ENCODE measurements around the gene ASIC3.
A peak's percentile ranks its signal among the peaks of the same experiment; 100 is the strongest.

Gene ASIC3

GRCh38 chr7:151094675-151095074, 46.3 kb downstream of the ASIC3 start:
- intact Hi-C loops (cut with DNase I; ENCODE audit: low total_unique reads), result no loop called here
- no peak overlapping the region for H3K27ac ChIP-seq

GRCh38 chr7:151095123-151095797, 46.9 kb downstream of the ASIC3 start:
- peaks cover 0 to 24% (median 3%) of the 10 kb centered on the region in 4 donors for H3K4me1 ChIP-seq

More at GRCh38 chr7:151094675-151095074, 46.3 kb downstream of the ASIC3 start:
- no peak for DNase-seq
- Histone ChIP-seq H3K9me3 (no peaks in the 10 kb centered on the region), H3K27me3 (no peaks in the 10 kb centered on the region), H3K4me1 (peaks cover 0 to 29% (median 5%) of the 10 kb centered on the region in 4 donors), H3K36me3 (peaks cover 0 to 7% (median 0%) of the 10 kb centered on the region in 3 donors), H3K4me3 (no peak overlapping the region)
- TF ChIP-seq, protein P1, sequence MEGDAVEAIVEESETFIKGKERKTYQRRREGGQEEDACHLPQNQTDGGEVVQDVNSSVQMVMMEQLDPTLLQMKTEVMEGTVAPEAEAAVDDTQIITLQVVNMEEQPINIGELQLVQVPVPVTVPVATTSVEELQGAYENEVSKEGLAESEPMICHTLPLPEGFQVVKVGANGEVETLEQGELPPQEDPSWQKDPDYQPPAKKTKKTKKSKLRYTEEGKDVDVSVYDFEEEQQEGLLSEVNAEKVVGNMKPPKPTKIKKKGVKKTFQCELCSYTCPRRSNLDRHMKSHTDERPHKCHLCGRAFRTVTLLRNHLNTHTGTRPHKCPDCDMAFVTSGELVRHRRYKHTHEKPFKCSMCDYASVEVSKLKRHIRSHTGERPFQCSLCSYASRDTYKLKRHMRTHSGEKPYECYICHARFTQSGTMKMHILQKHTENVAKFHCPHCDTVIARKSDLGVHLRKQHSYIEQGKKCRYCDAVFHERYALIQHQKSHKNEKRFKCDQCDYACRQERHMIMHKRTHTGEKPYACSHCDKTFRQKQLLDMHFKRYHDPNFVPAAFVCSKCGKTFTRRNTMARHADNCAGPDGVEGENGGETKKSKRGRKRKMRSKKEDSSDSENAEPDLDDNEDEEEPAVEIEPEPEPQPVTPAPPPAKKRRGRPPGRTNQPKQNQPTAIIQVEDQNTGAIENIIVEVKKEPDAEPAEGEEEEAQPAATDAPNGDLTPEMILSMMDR (IDR thresholded peaks at IDR 0.05), result no peak

GRCh38 chr7:151095828-151096475, 47.6 kb downstream of the ASIC3 start:
- TF ChIP-seq, protein P1 (IDR thresholded peaks at IDR 0.05), result no peak
- Histone ChIP-seq H3K27ac (no peak overlapping the region), H3K36me3 (peaks cover 0 to 7% (median 0%) of the 10 kb centered on the region in 3 donors), H3K9me3 (no peaks in the 10 kb centered on the region), H3K4me3 (no peak overlapping the region), H3K27me3 (no peaks in the 10 kb centered on the region), H3K4me1 (peaks cover 0 to 19% (median 2%) of the 10 kb centered on the region in 4 donors)
- no peak for DNase-seq
- intact Hi-C loops (cut with DNase I; ENCODE audit: low total_unique reads), result no loop called here

More at GRCh38 chr7:151095123-151095797, 46.9 kb downstream of the ASIC3 start:
- no peak overlapping the region for H3K27ac ChIP-seq
- H3K9me3 ChIP-seq, result no peaks in the 10 kb centered on the region
- H3K4me3 ChIP-seq, result no peak overlapping the region
- peaks cover 0 to 7% (median 0%) of the 10 kb centered on the region in 3 donors for H3K36me3 ChIP-seq
- intact Hi-C loops (cut with DNase I; ENCODE audit: low total_unique reads), result no loop called here
- H3K27me3 ChIP-seq, result no peaks in the 10 kb centered on the region
- DNase-seq, result no peak
- TF ChIP-seq, protein P1 (IDR thresholded peaks at IDR 0.05), result no peak

- no peak for DNase-seq
- no peak overlapping the region for H3K4me3 ChIP-seq
- TF ChIP-seq, protein P1 (IDR thresholded peaks at IDR 0.05), result no peak
- no peaks in the 10 kb centered on the region for H3K9me3 ChIP-seq
- H3K36me3 ChIP-seq, result peaks cover 0 to 7% (median 0%) of the 10 kb centered on the region in 3 donors
- no peak overlapping the region for H3K27ac ChIP-seq
- H3K4me1 ChIP-seq, result peaks cover 0 to 24% (median 3%) of the 10 kb centered on the region in 4 donors
- no peaks in the 10 kb centered on the region for H3K27me3 ChIP-seq
- intact Hi-C loops (cut with DNase I; ENCODE audit: low total_unique reads), result no loop called here
Observed at GRCh38 chr7:151099486-151100211, 51.3 kb downstream of the ASIC3 start.

DNA sequence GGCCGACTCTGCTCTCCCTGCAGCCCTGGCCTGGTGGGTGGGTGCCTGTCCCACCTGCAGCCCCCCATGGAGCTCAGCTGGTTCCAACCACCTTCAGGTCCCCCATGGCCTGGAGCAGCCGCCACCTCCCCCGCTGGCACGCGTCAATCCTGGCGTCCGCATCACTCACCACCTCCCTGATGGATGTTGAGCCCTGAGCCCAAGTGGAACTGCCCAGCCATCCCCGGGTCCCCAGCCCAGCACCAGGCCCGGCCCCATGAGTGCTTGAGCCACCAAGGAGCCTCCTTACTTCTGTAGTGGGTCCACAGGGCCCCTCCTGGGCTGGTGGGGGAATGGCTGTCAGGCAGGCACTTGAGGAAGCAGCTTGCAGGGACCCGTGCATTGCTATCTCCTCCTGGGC, 52.6 kb downstream of the ASIC3 start:
- H3K9me3 ChIP-seq, result no peaks in the 10 kb centered on the region
- TF ChIP-seq, protein P1 (IDR thresholded peaks at IDR 0.05), result no peak
- no peak overlapping the region for H3K27ac ChIP-seq
- peak in 1 of 2 donors; percentile 50 for DNase-seq
- peaks cover 0 to 7% (median 0%) of the 10 kb centered on the region in 3 donors for H3K36me3 ChIP-seq
- H3K4me1 ChIP-seq, result peaks cover 0 to 25% (median 6%) of the 10 kb centered on the region in 4 donors
- no peaks in the 10 kb centered on the region for H3K27me3 ChIP-seq
- intact Hi-C loops (cut with DNase I; ENCODE audit: low total_unique reads), result no loop called here
- H3K4me3 ChIP-seq, result no peak overlapping the region
